Measurements from ENCODE around the gene AXIN2. TPM values are rescaled to one million over a fixed set of nuclear protein-coding genes. Genes with fewer than 3 reads are reported as not detected.
A peak's percentile ranks its signal among the peaks of the same experiment; 100 is the strongest.

Gene AXIN2
- total RNA-seq, 1 donor from 2014 or later = 8.9 TPM

- H3K27me3 ChIP-seq (ENCODE audit: insufficient read depth, low read length) = no peaks in the 10 kb centered on the region
- H3K4me2 ChIP-seq (ENCODE audit: low read length) = peak overlapping the region; percentile 16
- no peak overlapping the region for H3K4me3 ChIP-seq (ENCODE audit: insufficient read depth, low read depth, low read length)
- H3K27me3 Mint-ChIP-seq (ENCODE audit: low read depth, unreplicated experiment) = peaks cover 7% of the 10 kb centered on the region
- H3K27ac Mint-ChIP-seq (ENCODE audit: unreplicated experiment) = no peak overlapping the region
- no peak overlapping the region for H2AFZ ChIP-seq (ENCODE audit: low read depth, low read length)
- H3K36me3 ChIP-seq (ENCODE audit: insufficient read depth, low read length) = no peaks in the 10 kb centered on the region
- no peak overlapping the region for H3K27ac ChIP-seq (ENCODE audit: low read depth, low read length)
- H3K36me3 Mint-ChIP-seq (ENCODE audit: low read depth, unreplicated experiment) = peaks cover 11% of the 10 kb centered on the region
- no peak overlapping the region for H3K9ac ChIP-seq (ENCODE audit: low read length)
- peak; percentile 25 for DNase-seq (ENCODE audit: low read depth)
- H3K9me3 ChIP-seq (ENCODE audit: insufficient read depth, low read depth, low read length) = no peaks in the 10 kb centered on the region
- H3K79me2 ChIP-seq (ENCODE audit: insufficient read depth, low read length) = no peaks in the 10 kb centered on the region
- no peak for FAIRE-seq
- H3K4me1 Mint-ChIP-seq (ENCODE audit: low read depth, unreplicated experiment) = peaks cover 2% of the 10 kb centered on the region
- peaks cover 8% of the 10 kb centered on the region for H3K4me1 ChIP-seq (ENCODE audit: insufficient read depth, low read length)
- no peak overlapping the region for H3K4me3 Mint-ChIP-seq (ENCODE audit: unreplicated experiment)
- H4K20me1 ChIP-seq (ENCODE audit: insufficient read depth, low read length) = no peaks in the 10 kb centered on the region
- TF ChIP-seq EZH2 (IDR thresholded peaks at IDR 0.05; ENCODE audit: insufficient read depth, low read length) = no peak
- no peak for TF ChIP-seq CTCF (IDR thresholded peaks at IDR 0.05; ENCODE audit: insufficient read depth, low read depth, low read length)
- peaks cover 2% of the 10 kb centered on the region for H3K9me3 Mint-ChIP-seq (ENCODE audit: unreplicated experiment)
Measured at GRCh38 chr17:65604070-65604469, 42.6 kb upstream of the AXIN2 start.

GRCh38 chr17:65601881-65602280, 40.4 kb upstream of the AXIN2 start:
- no peak overlapping the region for H3K27ac ChIP-seq (ENCODE audit: low read depth, low read length)
- Mint-ChIP-seq H3K9me3 (ENCODE audit: unreplicated experiment) (peaks cover 2% of the 10 kb centered on the region), H3K27me3 (ENCODE audit: low read depth, unreplicated experiment) (peaks cover 7% of the 10 kb centered on the region), H3K4me3 (ENCODE audit: unreplicated experiment) (no peak overlapping the region), H3K4me1 (ENCODE audit: low read depth, unreplicated experiment) (peaks cover 2% of the 10 kb centered on the region), H3K36me3 (ENCODE audit: low read depth, unreplicated experiment) (peaks cover 10% of the 10 kb centered on the region), H3K27ac (ENCODE audit: unreplicated experiment) (no peak overlapping the region)
- H3K9ac ChIP-seq (ENCODE audit: low read length) = no peak overlapping the region
- H4K20me1 ChIP-seq (ENCODE audit: insufficient read depth, low read length) = no peaks in the 10 kb centered on the region
- TF ChIP-seq CTCF (IDR thresholded peaks at IDR 0.05; ENCODE audit: insufficient read depth, low read depth, low read length) (no peak), EZH2 (IDR thresholded peaks at IDR 0.05; ENCODE audit: insufficient read depth, low read length) (no peak)
- H2AFZ ChIP-seq (ENCODE audit: low read depth, low read length) = no peak overlapping the region
- no peak overlapping the region for H3K4me2 ChIP-seq (ENCODE audit: low read length)
- DNase-seq (ENCODE audit: low read depth) = no peak
- FAIRE-seq = no peak
- no peak overlapping the region for H3K4me3 ChIP-seq (ENCODE audit: insufficient read depth, low read depth, low read length)
- H3K36me3 ChIP-seq (ENCODE audit: insufficient read depth, low read length) = no peaks in the 10 kb centered on the region
- no peaks in the 10 kb centered on the region for H3K9me3 ChIP-seq (ENCODE audit: insufficient read depth, low read depth, low read length)
- H3K79me2 ChIP-seq (ENCODE audit: insufficient read depth, low read length) = no peaks in the 10 kb centered on the region
- peaks cover 8% of the 10 kb centered on the region for H3K4me1 ChIP-seq (ENCODE audit: insufficient read depth, low read length)
- H3K27me3 ChIP-seq (ENCODE audit: insufficient read depth, low read length) = no peaks in the 10 kb centered on the region

- H3K36me3 ChIP-seq (ENCODE audit: insufficient read depth, low read length) = no peaks in the 10 kb centered on the region
- H3K27ac Mint-ChIP-seq (ENCODE audit: unreplicated experiment) = no peak overlapping the region
- H3K9ac ChIP-seq (ENCODE audit: low read length) = no peak overlapping the region
- no peak overlapping the region for H3K27ac ChIP-seq (ENCODE audit: low read depth, low read length)
- peaks cover 8% of the 10 kb centered on the region for H3K4me1 ChIP-seq (ENCODE audit: insufficient read depth, low read length)
- no peak overlapping the region for H2AFZ ChIP-seq (ENCODE audit: low read depth, low read length)
- H3K27me3 ChIP-seq (ENCODE audit: insufficient read depth, low read length) = no peaks in the 10 kb centered on the region
- H4K20me1 ChIP-seq (ENCODE audit: insufficient read depth, low read length) = no peaks in the 10 kb centered on the region
- no peak for FAIRE-seq
- peaks cover 4% of the 10 kb centered on the region for H3K36me3 Mint-ChIP-seq (ENCODE audit: low read depth, unreplicated experiment)
- peaks cover 2% of the 10 kb centered on the region for H3K9me3 Mint-ChIP-seq (ENCODE audit: unreplicated experiment)
- no peak for TF ChIP-seq CTCF (IDR thresholded peaks at IDR 0.05; ENCODE audit: insufficient read depth, low read depth, low read length)
- no peak for TF ChIP-seq EZH2 (IDR thresholded peaks at IDR 0.05; ENCODE audit: insufficient read depth, low read length)
- no peak overlapping the region for H3K4me3 ChIP-seq (ENCODE audit: insufficient read depth, low read depth, low read length)
- H3K9me3 ChIP-seq (ENCODE audit: insufficient read depth, low read depth, low read length) = no peaks in the 10 kb centered on the region
- H3K27me3 Mint-ChIP-seq (ENCODE audit: low read depth, unreplicated experiment) = peaks cover 6% of the 10 kb centered on the region
- no peaks in the 10 kb centered on the region for H3K79me2 ChIP-seq (ENCODE audit: insufficient read depth, low read length)
- peaks cover 2% of the 10 kb centered on the region for H3K4me1 Mint-ChIP-seq (ENCODE audit: low read depth, unreplicated experiment)
- H3K4me3 Mint-ChIP-seq (ENCODE audit: unreplicated experiment) = no peak overlapping the region
- H3K4me2 ChIP-seq (ENCODE audit: low read length) = no peak overlapping the region
- DNase-seq (ENCODE audit: low read depth) = no peak
Measured at GRCh38 chr17:65601145-65601544, 39.7 kb upstream of the AXIN2 start.

All from astrocyte (in vitro differentiated cells and primary cell).